ENCODE measurements around the gene TNK1. TPM values are rescaled to one million over a fixed set of nuclear protein-coding genes. Genes with fewer than 3 reads are reported as not detected.

TNK1 gene
- total and polyA plus RNA-seq, 2 experiments from 2014 or later, result 6.1 to 8.9 TPM

- TF ChIP-seq ZNF462 (CRISPR knock-in tag; IDR thresholded peaks at IDR 0.05), result no peak
- no peak for TF ChIP-seq ZNF114 (CRISPR knock-in tag; IDR thresholded peaks at IDR 0.05)
- TF ChIP-seq POLR2AphosphoS5 (IDR thresholded peaks at IDR 0.05; ENCODE audit: low read depth), result no peak
- no peak for TF ChIP-seq EZH2phosphoT487 (IDR thresholded peaks at IDR 0.05; ENCODE audit: unreplicated experiment)
- TF ChIP-seq CREB1 (CRISPR knock-in tag; IDR thresholded peaks at IDR 0.05; ENCODE audit: low read depth), result no peak
- TF ChIP-seq EZH2 (IDR thresholded peaks at IDR 0.05; ENCODE audit: low read depth, unreplicated experiment), result no peak
- TF ChIP-seq ZNF331 (CRISPR knock-in tag; IDR thresholded peaks at IDR 0.05; ENCODE audit: low read depth), result no peak
- TF ChIP-seq, protein P1, sequence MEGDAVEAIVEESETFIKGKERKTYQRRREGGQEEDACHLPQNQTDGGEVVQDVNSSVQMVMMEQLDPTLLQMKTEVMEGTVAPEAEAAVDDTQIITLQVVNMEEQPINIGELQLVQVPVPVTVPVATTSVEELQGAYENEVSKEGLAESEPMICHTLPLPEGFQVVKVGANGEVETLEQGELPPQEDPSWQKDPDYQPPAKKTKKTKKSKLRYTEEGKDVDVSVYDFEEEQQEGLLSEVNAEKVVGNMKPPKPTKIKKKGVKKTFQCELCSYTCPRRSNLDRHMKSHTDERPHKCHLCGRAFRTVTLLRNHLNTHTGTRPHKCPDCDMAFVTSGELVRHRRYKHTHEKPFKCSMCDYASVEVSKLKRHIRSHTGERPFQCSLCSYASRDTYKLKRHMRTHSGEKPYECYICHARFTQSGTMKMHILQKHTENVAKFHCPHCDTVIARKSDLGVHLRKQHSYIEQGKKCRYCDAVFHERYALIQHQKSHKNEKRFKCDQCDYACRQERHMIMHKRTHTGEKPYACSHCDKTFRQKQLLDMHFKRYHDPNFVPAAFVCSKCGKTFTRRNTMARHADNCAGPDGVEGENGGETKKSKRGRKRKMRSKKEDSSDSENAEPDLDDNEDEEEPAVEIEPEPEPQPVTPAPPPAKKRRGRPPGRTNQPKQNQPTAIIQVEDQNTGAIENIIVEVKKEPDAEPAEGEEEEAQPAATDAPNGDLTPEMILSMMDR (conservative IDR thresholded peaks at IDR 0.05; ENCODE audit: low read depth in 2 of 2), result no peak
Observed at GRCh38 chr17:7415784-7416183, 34.9 kb downstream of the TNK1 start (continued).

DNA sequence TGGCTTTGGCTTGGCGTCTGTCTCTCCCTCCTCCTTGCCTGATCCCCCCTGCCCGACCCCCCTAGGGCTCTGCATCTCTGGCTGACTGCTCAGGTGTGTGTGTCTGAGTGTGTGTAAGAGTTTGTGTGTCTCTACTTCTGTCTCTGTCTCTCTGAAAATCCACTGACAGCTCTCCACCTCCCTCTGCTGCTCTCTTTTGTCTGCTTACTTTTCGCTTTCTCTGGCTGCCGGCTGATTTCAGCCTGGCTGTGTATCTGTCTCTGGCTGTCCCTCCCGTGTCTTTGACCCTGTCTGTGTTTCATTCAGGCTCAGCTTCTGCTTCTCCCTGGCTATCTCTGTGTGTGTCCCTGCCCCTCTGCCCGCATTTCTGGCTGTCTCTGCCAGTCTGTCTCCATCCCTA lies 35.4 kb downstream of the TNK1 start:
- Histone ChIP-seq H3K9me2 (ENCODE audit: insufficient read depth) (no peaks in the 10 kb centered on the region), H3K27ac (ENCODE audit: low read depth) (no peak overlapping the region), H3K36me3 (ENCODE audit: insufficient read depth) (no peaks in the 10 kb centered on the region), H2AFZ (no peak overlapping the region), H3K4me3 (no peak overlapping the region), H3K4me1 (ENCODE audit: insufficient read depth) (no peaks in the 10 kb centered on the region), H3K79me2 (replicated peaks; ENCODE audit: insufficient read depth) (no peaks in the 10 kb centered on the region), H3F3A (replicated peaks; ENCODE audit: low read depth) (no peaks in the 10 kb centered on the region), H3K27me3 (ENCODE audit: insufficient read depth) (no peaks in the 10 kb centered on the region), H4K20me1 (replicated peaks; ENCODE audit: insufficient read depth) (no peaks in the 10 kb centered on the region; the same call in 1 of the 2 replicates), H3K4me2 (no peak overlapping the region)
- Mint-ChIP-seq H3K9me3 (no peaks in the 10 kb centered on the region), H3K27ac (no peak overlapping the region), H3K4me3 (no peak overlapping the region), H3K27me3 (ENCODE audit: insufficient read depth, low read depth, poor library complexity) (peaks cover 9% of the 10 kb centered on the region), H3K36me3 (ENCODE audit: low read depth) (peaks cover 17% of the 10 kb centered on the region), H3K4me1 (peaks cover 42% of the 10 kb centered on the region)
- ATAC-seq, result no peak
- DNase-seq (ENCODE audit: low spot score), result no peak
- TF ChIP-seq NANOG (IDR thresholded peaks at IDR 0.05; ENCODE audit: borderline replicate concordance) (no peak), ZNF331 (CRISPR knock-in tag; IDR thresholded peaks at IDR 0.05; ENCODE audit: low read depth) (no peak)
- TF ChIP-seq, protein P1 (conservative IDR thresholded peaks at IDR 0.05; ENCODE audit: low read depth in 2 of 2), result no peak
- TF ChIP-seq, protein P2, sequence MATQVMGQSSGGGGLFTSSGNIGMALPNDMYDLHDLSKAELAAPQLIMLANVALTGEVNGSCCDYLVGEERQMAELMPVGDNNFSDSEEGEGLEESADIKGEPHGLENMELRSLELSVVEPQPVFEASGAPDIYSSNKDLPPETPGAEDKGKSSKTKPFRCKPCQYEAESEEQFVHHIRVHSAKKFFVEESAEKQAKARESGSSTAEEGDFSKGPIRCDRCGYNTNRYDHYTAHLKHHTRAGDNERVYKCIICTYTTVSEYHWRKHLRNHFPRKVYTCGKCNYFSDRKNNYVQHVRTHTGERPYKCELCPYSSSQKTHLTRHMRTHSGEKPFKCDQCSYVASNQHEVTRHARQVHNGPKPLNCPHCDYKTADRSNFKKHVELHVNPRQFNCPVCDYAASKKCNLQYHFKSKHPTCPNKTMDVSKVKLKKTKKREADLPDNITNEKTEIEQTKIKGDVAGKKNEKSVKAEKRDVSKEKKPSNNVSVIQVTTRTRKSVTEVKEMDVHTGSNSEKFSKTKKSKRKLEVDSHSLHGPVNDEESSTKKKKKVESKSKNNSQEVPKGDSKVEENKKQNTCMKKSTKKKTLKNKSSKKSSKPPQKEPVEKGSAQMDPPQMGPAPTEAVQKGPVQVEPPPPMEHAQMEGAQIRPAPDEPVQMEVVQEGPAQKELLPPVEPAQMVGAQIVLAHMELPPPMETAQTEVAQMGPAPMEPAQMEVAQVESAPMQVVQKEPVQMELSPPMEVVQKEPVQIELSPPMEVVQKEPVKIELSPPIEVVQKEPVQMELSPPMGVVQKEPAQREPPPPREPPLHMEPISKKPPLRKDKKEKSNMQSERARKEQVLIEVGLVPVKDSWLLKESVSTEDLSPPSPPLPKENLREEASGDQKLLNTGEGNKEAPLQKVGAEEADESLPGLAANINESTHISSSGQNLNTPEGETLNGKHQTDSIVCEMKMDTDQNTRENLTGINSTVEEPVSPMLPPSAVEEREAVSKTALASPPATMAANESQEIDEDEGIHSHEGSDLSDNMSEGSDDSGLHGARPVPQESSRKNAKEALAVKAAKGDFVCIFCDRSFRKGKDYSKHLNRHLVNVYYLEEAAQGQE (IDR thresholded peaks at IDR 0.05; ENCODE audit: unreplicated experiment), result no peak
